NT2/D1 (cell line): ENCODE results near the gene STAG3.

Experiments
- SUZ12 ChIP-seq: IDR thresholded peaks from 2 replicates; pipeline ENCODE4 v1.6.1; 2011; ENCODE audit not compliant: insufficient read length, insufficient read depth; ENCODE audit errors: extremely low read depth
- YY1 ChIP-seq: IDR thresholded peaks from 2 replicates; pipeline ENCODE4 v1.6.1; 2011; ENCODE audit not compliant: insufficient read length, insufficient read depth
- ZNF274 ChIP-seq: IDR thresholded peaks from 2 replicates; pipeline ENCODE4 v1.6.1; 2011; ENCODE audit warnings: mild to moderate bottlenecking, low read depth, low read length

- TF ChIP-seq YY1 (no peak), ZNF274 (no peak), SUZ12 (no peak)
Observed at GRCh38 chr7:100141555-100141949, 36.2 kb upstream of the STAG3 start.
